ENCODE measurements around the gene TRIM69. TPM values are rescaled to one million over a fixed set of nuclear protein-coding genes. Genes with fewer than 3 reads are reported as not detected.
A peak's percentile ranks its signal among the peaks of the same experiment; 100 is the strongest.

Gene TRIM69
- total and polyA plus RNA-seq, 2 donors (not counting 1 experiment from before 2014, with no cell fraction given) = 12.9 to 30.8 TPM

- Histone ChIP-seq H3K27me3 (replicated peaks in 1 of 4; ENCODE audit: control extremely low read depth in 1 of 4, control insufficient read depth in 3 of 4, insufficient read depth in 4 of 4, low read length in 3 of 4) (peaks cover 0 to 5% (median 2%) of the 10 kb centered on the region in 4 experiments), H3K4me2 (replicated peaks; ENCODE audit: low read depth, low read length, poor library complexity, severe bottlenecking) (no peak overlapping the region), H2AFZ (ENCODE audit: insufficient read depth, low read depth, low read length, poor library complexity, severe bottlenecking) (no peak overlapping the region), H3K9ac (ENCODE audit: low read length) (no peak overlapping the region), H3K9me3 (ENCODE audit: control extremely low read depth in 1 of 3, control insufficient read depth in 2 of 3, insufficient read depth in 1 of 3, low read length in 2 of 3) (no peaks in the 10 kb centered on the region), H3K36me3 (replicated peaks in 1 of 2; ENCODE audit: control extremely low read depth in 1 of 2, control insufficient read depth in 1 of 2, extremely low read depth in 1 of 2, insufficient read depth in 2 of 2, low read length in 1 of 2) (no peaks in the 10 kb centered on the region), H3K4me1 (ENCODE audit: control insufficient read depth in 2 of 2, insufficient read depth in 2 of 2, low read length in 2 of 2) (no peaks in the 10 kb centered on the region), H4K20me1 (ENCODE audit: control insufficient read depth, insufficient read depth, low read length, poor library complexity, severe bottlenecking) (no peaks in the 10 kb centered on the region), H3K4me3 (ENCODE audit: control extremely low read depth in 1 of 5, extremely low read depth in 1 of 5, insufficient read depth in 1 of 5, low read depth in 2 of 5, low read length in 4 of 5) (no peak overlapping the region), H3K79me2 (ENCODE audit: control insufficient read depth, insufficient read depth, low read length) (no peaks in the 10 kb centered on the region), H3K27ac (ENCODE audit: low read length in 2 of 2) (no peak overlapping the region)
- H3K27ac Mint-ChIP-seq = no peak overlapping the region
- H3K9me3 Mint-ChIP-seq (ENCODE audit: insufficient read depth) = no peaks in the 10 kb centered on the region
- H3K27me3 Mint-ChIP-seq = peaks cover 18% of the 10 kb centered on the region
- CTCF ChIA-PET = no interaction called here
- POLR2A ChIA-PET = interaction anchor here (0.6 kb wide), 2 partner anchors 9 to 371 kb away, joined by 5 to 9 read pairs; no protein-coding TSS in a partner anchor
- ATAC-seq (ENCODE audit: low read depth) = no peak
- TF ChIP-seq, protein P1, sequence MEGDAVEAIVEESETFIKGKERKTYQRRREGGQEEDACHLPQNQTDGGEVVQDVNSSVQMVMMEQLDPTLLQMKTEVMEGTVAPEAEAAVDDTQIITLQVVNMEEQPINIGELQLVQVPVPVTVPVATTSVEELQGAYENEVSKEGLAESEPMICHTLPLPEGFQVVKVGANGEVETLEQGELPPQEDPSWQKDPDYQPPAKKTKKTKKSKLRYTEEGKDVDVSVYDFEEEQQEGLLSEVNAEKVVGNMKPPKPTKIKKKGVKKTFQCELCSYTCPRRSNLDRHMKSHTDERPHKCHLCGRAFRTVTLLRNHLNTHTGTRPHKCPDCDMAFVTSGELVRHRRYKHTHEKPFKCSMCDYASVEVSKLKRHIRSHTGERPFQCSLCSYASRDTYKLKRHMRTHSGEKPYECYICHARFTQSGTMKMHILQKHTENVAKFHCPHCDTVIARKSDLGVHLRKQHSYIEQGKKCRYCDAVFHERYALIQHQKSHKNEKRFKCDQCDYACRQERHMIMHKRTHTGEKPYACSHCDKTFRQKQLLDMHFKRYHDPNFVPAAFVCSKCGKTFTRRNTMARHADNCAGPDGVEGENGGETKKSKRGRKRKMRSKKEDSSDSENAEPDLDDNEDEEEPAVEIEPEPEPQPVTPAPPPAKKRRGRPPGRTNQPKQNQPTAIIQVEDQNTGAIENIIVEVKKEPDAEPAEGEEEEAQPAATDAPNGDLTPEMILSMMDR (IDR thresholded peaks at IDR 0.05) = no peak
- no peak for TF ChIP-seq EZH2 (IDR thresholded peaks at IDR 0.05; ENCODE audit: borderline replicate concordance, insufficient read depth, low read depth, low read length, poor library complexity, severe bottlenecking)
- no peak for DNase-seq
- intact Hi-C loops (cut with micrococcal nuclease) = no loop called here
- H3K4me1 Mint-ChIP-seq = no peaks in the 10 kb centered on the region
- no peak overlapping the region for H3K4me3 Mint-ChIP-seq
Observed at GRCh38 chr15:44801797-44802196, 65.5 kb downstream of the TRIM69 start.

- Histone ChIP-seq H3K36me3 (replicated peaks in 1 of 2; ENCODE audit: control extremely low read depth in 1 of 2, control insufficient read depth in 1 of 2, extremely low read depth in 1 of 2, insufficient read depth in 2 of 2, low read length in 1 of 2) (no peaks in the 10 kb centered on the region), H3K9me3 (ENCODE audit: control extremely low read depth in 1 of 3, control insufficient read depth in 2 of 3, insufficient read depth in 1 of 3, low read length in 2 of 3) (no peaks in the 10 kb centered on the region), H3K27me3 (replicated peaks in 1 of 4; ENCODE audit: control extremely low read depth in 1 of 4, control insufficient read depth in 3 of 4, insufficient read depth in 4 of 4, low read length in 3 of 4) (peaks cover 0 to 5% (median 2%) of the 10 kb centered on the region in 4 experiments), H2AFZ (ENCODE audit: insufficient read depth, low read depth, low read length, poor library complexity, severe bottlenecking) (no peak overlapping the region), H4K20me1 (ENCODE audit: control insufficient read depth, insufficient read depth, low read length, poor library complexity, severe bottlenecking) (no peaks in the 10 kb centered on the region), H3K4me2 (replicated peaks; ENCODE audit: low read depth, low read length, poor library complexity, severe bottlenecking) (no peak overlapping the region), H3K9ac (ENCODE audit: low read length) (no peak overlapping the region), H3K4me1 (ENCODE audit: control insufficient read depth in 2 of 2, insufficient read depth in 2 of 2, low read length in 2 of 2) (no peaks in the 10 kb centered on the region), H3K27ac (ENCODE audit: low read length in 2 of 2) (no peak overlapping the region), H3K4me3 (ENCODE audit: control extremely low read depth in 1 of 5, extremely low read depth in 1 of 5, insufficient read depth in 1 of 5, low read depth in 2 of 5, low read length in 4 of 5) (no peak overlapping the region), H3K79me2 (ENCODE audit: control insufficient read depth, insufficient read depth, low read length) (no peaks in the 10 kb centered on the region)
- ChIA-PET POLR2A (interaction anchor here (0.6 kb wide), 2 partner anchors 8 to 371 kb away, joined by 5 to 9 read pairs; no protein-coding TSS in a partner anchor), CTCF (no interaction called here)
- peaks cover 16% of the 10 kb centered on the region for H3K27me3 Mint-ChIP-seq
- no peak for TF ChIP-seq EZH2 (IDR thresholded peaks at IDR 0.05; ENCODE audit: borderline replicate concordance, insufficient read depth, low read depth, low read length, poor library complexity, severe bottlenecking)
- TF ChIP-seq, protein P1 (IDR thresholded peaks at IDR 0.05) = no peak
- intact Hi-C loops (cut with micrococcal nuclease) = no loop called here
- no peaks in the 10 kb centered on the region for H3K4me1 Mint-ChIP-seq
- H3K27ac Mint-ChIP-seq = no peak overlapping the region
- no peak overlapping the region for H3K4me3 Mint-ChIP-seq
- ATAC-seq (ENCODE audit: low read depth) = no peak
- peak; percentile 35 for DNase-seq
- no CpG with 5 or more reads among the region's 1 CpG for WGBS (ENCODE audit: insufficient coverage)
- H3K9me3 Mint-ChIP-seq (ENCODE audit: insufficient read depth) = no peaks in the 10 kb centered on the region
Observed at GRCh38 chr15:44802336-44802735, 66.0 kb downstream of the TRIM69 start.
